Measurements from ENCODE around the gene DNAJC7. TPM values are rescaled to one million over a fixed set of nuclear protein-coding genes. Genes with fewer than 3 reads are reported as not detected.

The DNAJC7 gene
- total RNA-seq, 1 donor from 2014 or later, result 47.7 TPM

DNA sequence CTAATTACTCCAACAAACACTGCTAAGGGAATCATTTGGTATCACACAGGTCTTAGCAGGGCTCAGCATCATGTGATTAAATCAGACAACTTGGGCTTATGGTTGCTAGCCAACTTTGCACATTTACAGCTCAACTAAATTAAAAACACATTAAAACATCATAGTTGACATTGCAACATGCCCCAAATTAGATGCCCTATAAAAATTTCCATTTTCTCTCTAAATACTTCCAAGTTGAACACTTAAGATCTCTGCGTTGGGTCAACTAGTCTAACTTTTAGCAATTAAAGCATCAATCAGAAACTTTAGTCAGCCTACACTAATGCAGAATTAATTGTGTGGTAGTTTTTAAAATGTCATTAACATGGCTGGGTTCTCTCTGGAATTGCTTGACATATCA is 12.1 kb downstream of the DNAJC7 start:
- TF ChIP-seq CTCF (IDR thresholded peaks at IDR 0.05; ENCODE audit: insufficient read depth, low read length, severe bottlenecking), result no peak
- Histone ChIP-seq H3K27me3 (ENCODE audit: control insufficient read depth, insufficient read depth, low read length) (no peaks in the 10 kb centered on the region), H3K4me3 (ENCODE audit: low read depth, low read length) (no peak overlapping the region), H3K36me3 (ENCODE audit: control insufficient read depth, insufficient read depth, low read length) (peaks cover 5% of the 10 kb centered on the region)
- DNase-seq (ENCODE audit: low read depth), result no peak
- FAIRE-seq, result no peak

GRCh38 chr17:42002792-42003301 is 14.4 kb downstream of the DNAJC7 start:
- TF ChIP-seq CTCF (IDR thresholded peaks at IDR 0.05; ENCODE audit: insufficient read depth, low read length, severe bottlenecking), result no peak
- H3K36me3 ChIP-seq (ENCODE audit: control insufficient read depth, insufficient read depth, low read length), result peaks cover 10% of the 10 kb centered on the region
- FAIRE-seq (no peak), DNase-seq (ENCODE audit: low read depth) (no peak)
- no peak overlapping the region for H3K4me3 ChIP-seq (ENCODE audit: low read depth, low read length)
- H3K27me3 ChIP-seq (ENCODE audit: control insufficient read depth, insufficient read depth, low read length), result no peaks in the 10 kb centered on the region

GRCh38 chr17:42002175-42002791 is 15.0 kb downstream of the DNAJC7 start:
- no peak for FAIRE-seq
- Histone ChIP-seq H3K27me3 (ENCODE audit: control insufficient read depth, insufficient read depth, low read length) (no peaks in the 10 kb centered on the region), H3K4me3 (ENCODE audit: low read depth, low read length) (no peak overlapping the region), H3K36me3 (ENCODE audit: control insufficient read depth, insufficient read depth, low read length) (peaks cover 10% of the 10 kb centered on the region)
- no peak for DNase-seq (ENCODE audit: low read depth)
- no peak for TF ChIP-seq CTCF (IDR thresholded peaks at IDR 0.05; ENCODE audit: insufficient read depth, low read length, severe bottlenecking)

- DNase-seq (ENCODE audit: low read depth) (no peak), FAIRE-seq (no peak)
- TF ChIP-seq CTCF (IDR thresholded peaks at IDR 0.05; ENCODE audit: insufficient read depth, low read length, severe bottlenecking), result no peak
- Histone ChIP-seq H3K36me3 (ENCODE audit: control insufficient read depth, insufficient read depth, low read length) (peaks cover 10% of the 10 kb centered on the region), H3K4me3 (ENCODE audit: low read depth, low read length) (no peak overlapping the region), H3K27me3 (ENCODE audit: control insufficient read depth, insufficient read depth, low read length) (no peaks in the 10 kb centered on the region)
Observed at GRCh38 chr17:42001729-42002128, 15.5 kb downstream of the DNAJC7 start.

DNA sequence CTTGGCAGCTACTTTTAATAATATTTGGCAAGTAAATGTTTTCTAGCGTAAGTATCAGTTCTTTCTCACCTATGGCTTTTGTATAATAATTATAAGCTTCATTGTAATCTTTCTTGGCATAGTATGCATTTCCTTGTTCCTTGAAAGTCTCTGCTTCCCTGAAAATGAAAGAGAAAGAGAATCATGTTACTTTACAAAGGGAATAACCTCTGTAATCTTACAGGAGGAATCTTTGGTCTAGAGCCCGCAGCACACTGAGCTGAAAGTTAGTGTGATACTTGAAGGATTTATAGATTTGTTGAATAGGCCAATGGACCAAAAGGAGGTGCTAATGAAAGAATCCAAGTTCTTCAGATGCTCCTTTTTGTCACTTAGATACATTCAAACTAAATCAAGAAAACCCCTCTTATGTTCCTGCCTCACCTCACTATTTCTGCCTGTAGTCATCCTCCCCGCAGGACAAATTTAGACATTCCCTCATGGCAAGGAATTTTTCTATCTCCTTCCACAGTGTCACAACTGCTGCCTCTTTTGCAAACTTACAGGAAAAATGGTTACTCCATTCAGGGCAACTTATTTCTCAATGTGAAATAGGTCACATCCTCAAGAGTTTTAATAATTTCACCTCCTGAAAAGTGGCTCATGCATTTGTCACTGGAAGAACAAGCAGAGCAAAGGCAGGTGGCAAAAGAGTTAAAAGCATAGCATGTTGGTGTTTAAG is 16.7 kb downstream of the DNAJC7 start:
- FAIRE-seq (no peak), DNase-seq (ENCODE audit: low read depth) (no peak)
- Histone ChIP-seq H3K27me3 (ENCODE audit: control insufficient read depth, insufficient read depth, low read length) (no peaks in the 10 kb centered on the region), H3K36me3 (ENCODE audit: control insufficient read depth, insufficient read depth, low read length) (peaks cover 13% of the 10 kb centered on the region), H3K4me3 (ENCODE audit: low read depth, low read length) (no peak overlapping the region)
- no peak for TF ChIP-seq CTCF (IDR thresholded peaks at IDR 0.05; ENCODE audit: insufficient read depth, low read length, severe bottlenecking)

Measured in bronchial epithelial cell (primary cell).